B cell (primary cell): ENCODE measurements around the gene MACROH2A1.

Experiments used
- CTCF ChIP-seq: fragments of 200-600 bp; IDR thresholded peaks from one replicate; pipeline ENCODE4 v1.8.0; 2022; ENCODE audit warnings: antibody characterized with exemption, mild to moderate bottlenecking
- EZH2 ChIP-seq: IDR thresholded peaks from 2 replicates; pipeline ENCODE4 v1.6.1; 2012; ENCODE audit warnings: borderline replicate concordance, low read depth, mild to moderate bottlenecking, moderate library complexity, low read length; ENCODE audit not compliant: insufficient read depth, poor library complexity, severe bottlenecking

GRCh38 chr5:135430135-135430437 lies 31.1 kb upstream of the MACROH2A1 start:
- no peak for TF ChIP-seq CTCF
- TF ChIP-seq EZH2 = no peak
